HT1080 (cell line): ENCODE results near the gene CACNA2D3. TPM values are rescaled to one million over a fixed set of nuclear protein-coding genes. Genes with fewer than 3 reads are reported as not detected.
"Not testable (repeated sequence)": the region's sequence is repeated elsewhere in the genome, so short reads cannot be mapped to it uniquely, and the experiment has no call there.

Source experiments
- DNase-seq: peaks from one replicate; pipeline ENCODE4 v3.0.0-alpha.2; 2015; ENCODE audit warnings: low read depth
- total RNA-seq: library from RNA; depleted of rRNA; stranded (reverse); fragments of >200 nt; shearing (Covaris generic); gene quantifications from 2 replicates; pipeline ENCODE4 v1.2.3, GENCODE V29; 2014

The CACNA2D3 gene
- total RNA-seq, 1 experiment from 2014 or later = 0.14 TPM

DNA sequence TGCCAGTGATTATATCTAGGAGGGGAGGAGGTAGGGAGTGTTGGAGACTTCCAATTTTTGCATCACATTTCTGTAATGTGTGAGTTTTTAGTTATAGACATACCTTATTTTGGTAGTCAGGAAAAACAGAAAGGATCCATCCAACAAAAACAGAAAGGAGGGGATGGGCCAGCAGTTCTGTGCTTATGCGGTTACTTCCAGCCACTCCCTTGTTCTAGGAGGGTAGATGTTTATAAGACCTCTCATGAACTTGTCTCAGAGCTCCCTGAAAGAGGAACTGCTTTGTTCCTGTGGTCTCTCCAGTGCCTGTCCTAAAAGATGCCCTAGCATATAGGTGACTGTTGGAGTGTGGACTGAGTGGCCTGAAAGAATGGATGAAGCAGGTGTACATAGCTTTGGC, 323.3 kb downstream of the CACNA2D3 start:
- DNase-seq = no peak

DNA sequence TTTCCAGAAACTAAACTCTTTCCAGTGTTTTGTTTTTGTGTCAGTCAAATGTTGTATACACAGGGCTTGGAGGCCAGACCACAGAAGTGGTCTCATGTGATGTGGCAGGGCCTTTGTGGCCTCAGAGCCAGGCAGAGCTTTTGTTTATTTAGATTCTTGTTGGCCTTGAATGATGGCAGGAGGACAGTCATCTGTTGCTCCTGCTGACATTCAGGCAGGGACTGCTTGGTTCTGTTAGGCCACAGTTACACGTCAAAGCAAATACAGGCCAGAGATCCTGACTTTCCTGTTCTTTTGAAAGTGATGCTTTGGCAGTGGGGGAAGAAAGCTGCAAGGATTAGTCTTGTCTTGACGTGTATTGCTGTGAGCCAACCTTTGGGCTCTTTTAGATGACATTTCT, 325.1 kb downstream of the CACNA2D3 start:
- no peak for DNase-seq

DNA sequence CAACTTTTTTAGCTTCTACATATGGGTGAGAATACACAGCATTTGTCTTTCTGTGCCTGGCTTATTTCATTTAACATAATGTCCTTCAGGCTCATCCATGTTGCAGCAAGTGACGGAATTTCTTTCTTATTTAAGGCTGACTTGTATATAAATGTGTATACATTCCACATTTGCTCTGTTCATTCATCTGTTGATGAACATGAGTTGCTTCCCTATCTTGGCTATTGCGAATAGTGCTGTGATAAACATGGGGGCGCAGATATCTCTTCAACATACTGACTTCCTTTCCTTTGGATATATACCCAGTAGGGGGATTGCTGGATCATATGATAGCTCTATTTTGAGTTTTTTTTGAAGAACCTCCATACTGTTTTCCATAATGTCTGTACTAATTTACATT, 332.5 kb downstream of the CACNA2D3 start:
- DNase-seq = no peak

DNA sequence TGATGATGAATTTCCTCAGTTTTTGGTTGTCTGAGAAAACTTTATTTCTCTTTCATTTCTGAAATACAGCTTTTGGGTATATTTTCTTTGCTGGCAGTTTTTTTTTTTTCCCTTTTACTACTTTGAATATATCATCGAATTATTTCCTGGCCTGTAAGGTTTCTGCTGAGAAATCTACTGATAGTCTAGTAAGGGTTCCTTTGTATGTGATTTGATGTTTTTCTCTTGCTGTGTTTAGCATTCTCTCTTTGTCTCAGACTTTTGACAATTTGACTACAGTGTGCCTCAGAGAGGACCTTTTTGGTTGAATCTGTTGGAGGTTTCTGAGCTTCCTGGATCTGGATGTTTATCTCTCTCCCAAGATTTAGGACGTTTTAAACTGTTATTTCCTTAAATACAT, 336.0 kb downstream of the CACNA2D3 start:
- DNase-seq = no peak

DNA sequence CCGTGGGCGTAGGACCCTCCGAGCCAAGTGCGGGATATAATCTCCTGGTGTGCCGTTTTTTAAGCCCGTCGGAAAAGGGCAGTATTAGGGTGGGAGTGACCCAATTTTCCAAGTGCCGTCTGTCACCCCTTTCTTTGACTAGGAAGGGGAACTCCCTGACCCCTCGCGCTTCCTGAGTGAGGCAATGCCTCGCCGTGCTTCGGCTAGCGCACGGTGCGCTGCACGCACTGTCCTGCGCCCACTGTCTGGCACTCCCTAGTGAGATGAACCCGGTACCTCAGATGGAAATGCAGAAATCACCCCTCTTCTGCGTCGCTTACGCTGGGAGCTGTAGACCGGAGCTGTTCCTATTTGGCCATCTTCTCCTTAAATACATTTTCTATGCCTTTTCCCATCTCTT, 342.2 kb downstream of the CACNA2D3 start:
- DNase-seq = not testable (repeated sequence)

DNA sequence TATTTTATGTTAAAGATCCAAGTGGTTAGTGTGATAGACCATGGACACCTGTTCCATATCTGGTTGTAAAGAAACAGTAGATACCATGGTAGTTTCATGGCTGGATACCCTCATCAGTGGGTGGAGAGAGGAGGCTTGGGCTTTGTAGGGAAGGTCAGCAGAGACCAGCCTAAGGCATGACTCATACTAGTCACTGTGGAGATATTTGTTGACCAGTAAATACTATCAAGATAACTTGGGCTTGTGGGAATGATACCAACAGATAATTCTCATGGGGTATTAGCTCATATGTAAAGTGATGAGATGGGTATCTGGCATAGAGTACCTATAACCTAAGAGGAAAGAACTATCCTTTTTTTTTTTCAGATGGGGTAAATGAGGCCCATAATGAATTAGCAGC, 354.5 kb downstream of the CACNA2D3 start:
- no peak for DNase-seq

DNA sequence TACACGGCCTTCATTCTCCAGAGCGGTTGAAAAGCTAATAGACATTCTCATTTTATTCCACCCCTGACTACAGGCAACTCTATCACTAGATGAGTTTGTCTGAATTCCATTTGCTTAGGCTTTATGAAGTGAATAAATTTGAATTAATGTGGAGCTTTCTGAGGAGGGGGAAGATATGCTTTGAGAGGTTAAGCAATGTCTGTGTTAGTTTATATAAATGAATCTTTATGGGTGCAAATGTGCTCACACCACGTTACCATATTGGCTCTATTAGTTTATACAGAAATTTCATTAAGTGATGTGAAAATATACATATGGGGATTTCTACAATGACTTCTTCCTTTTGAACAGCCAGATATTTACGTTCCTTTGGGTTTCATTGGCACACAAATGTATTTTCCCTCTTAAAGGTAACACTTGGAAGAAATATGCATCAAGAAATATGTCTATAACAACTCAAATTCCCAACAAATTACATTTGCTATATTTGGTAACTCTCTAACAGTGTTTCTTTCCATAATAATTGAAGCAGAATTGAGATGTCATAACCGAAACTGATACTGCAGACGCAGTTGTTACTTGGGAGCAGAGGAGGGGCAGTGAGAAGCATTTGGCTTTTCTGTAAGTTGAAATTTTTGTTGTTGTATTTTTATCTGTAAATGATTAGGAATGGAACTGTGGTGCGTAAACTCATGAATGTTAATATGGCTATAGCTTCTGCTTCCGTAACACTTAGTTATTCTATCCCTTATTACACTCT, 359.4 kb downstream of the CACNA2D3 start:
- no peak for DNase-seq

DNA sequence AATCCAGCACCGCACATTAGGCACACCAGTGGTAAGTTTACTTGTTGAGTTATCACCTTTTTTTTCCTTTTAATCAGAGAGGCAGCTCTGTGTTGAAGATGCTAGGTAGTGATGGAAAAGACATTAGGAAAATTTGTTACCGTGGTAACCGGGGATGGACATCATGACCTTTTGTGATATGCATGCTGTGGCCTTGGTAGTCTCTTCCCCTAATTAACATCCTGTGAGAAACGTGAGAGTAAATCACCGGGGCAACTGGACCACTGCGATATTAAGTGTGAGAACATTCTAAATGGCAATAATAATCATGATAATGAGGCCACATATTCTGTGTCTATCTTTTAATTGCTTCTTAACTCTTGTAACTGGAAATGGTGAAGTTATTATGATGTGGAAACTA, 362.0 kb downstream of the CACNA2D3 start:
- no peak for DNase-seq

DNA sequence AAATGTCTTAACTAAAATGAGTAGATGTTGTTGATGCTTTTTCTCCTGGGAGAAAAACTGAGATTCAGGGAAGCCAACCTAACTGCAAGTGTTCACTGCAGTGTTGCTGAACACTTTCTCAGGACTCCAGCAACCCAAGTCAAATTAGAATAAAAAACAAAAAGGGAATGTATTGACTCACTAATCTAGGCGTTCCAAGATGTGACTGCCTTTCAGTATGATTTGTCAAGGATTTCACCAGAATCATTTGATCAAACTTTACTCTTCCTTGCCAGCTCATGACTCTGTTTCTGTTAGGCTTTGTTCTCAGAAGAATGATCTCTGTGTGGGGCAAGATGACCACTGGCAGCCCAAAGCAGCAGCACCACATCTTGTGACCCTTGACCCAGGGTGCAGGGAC, 364.0 kb downstream of the CACNA2D3 start:
- no peak for DNase-seq

DNA sequence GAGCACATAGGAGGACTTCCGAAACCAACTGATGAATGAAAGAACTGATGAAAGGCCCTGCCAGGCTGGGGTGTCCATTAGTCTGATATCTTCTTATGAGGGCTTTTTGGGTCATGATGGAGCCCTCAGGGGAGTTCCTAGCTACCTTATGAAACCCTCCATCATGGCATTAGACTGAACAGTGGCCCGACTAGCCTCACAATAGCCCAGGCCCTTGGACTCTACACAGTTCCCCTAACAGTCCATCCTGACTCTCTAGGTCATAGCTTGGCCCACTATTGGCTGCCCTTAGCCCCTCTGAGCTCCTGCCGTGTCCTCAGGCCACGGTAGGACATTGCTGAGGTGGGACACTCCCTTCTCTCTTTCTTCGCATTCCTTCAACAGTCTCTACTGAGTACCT, 365.9 kb downstream of the CACNA2D3 start:
- no peak for DNase-seq

DNA sequence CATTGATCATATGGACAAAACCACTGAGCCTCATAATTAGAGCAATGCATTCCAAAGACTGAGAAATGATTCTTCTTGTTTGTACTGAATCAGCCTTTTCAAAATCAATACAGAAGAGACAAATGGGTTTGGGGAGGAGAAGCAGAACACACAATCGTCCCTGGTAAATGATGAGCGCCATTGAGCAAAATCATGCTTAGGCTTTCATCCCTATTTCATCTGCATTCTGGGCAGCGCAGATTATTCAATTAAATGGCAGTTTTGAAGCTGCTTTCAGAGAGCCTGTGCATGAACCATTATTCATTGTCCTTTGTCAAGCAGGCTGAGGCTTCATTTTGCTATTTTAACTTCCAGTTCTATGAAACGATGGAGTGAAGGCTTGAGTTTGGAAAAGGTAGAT, 371.9 kb downstream of the CACNA2D3 start:
- no peak for DNase-seq

DNA sequence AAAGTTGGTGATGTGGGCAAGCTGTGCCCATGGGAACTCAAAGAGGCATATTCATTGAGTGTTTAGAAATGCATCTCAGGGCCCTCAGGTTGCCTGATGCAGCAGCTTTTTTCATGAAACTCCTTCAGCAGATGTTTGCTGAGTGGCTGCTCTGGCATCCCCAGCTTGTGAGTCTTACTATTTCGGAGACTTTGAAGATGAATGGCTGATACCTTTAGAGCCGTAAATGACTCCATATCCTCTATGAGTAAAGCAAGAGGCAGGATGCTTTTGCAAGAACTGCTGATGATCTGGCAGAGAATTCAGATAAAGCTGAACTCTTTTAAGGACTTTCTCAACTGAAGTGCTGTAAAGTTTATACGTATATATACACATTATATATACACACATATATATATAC, 384.3 kb downstream of the CACNA2D3 start:
- DNase-seq = no peak

DNA sequence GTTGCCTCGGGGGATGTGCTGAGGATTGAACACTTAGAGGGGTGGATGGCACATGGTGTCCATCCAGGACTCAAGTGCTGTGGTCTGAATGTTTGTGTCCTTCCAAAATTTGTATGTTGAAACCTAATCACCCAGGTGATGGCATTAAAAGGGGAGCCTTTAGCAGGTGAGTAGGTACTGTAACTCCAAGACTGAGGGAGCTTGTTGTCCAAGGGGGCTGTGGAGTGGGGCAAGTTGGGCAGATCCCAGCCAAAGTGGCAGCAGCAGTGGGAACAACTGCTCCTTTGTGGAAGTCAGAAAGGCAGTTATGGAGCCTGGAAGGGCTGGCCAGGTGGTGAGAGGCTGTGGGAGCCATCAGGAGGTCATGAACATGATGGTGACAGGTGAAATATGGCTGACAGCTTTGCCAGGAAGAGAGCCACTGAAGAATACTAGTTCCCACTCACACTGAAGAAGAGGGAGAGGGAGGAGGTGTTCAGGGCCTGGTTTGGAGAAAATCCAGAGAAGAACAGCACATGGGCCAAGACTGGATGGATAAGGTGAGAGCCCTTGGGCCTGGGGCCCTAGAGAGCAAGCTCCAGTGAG, 385.6 kb downstream of the CACNA2D3 start:
- no peak for DNase-seq

DNA sequence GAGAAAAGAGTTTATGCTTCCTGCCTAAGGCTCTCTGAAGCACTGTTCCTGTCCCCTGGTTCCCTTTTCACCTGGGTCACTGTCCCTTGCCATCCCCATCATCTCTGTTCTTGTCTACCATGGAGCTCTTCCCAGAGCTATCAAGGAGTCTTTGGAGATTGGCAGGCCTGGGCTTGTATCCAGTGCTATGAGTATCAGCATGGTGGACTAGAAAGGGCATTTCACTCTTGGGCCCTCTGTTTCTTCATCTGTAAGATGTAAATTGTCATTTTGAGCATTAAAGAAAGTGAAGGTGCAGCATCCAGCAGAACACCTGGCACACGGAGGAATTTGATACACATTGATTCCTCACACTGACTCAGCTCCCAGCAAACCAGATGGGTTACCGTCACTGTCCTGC, 388.2 kb downstream of the CACNA2D3 start:
- no peak for DNase-seq

DNA sequence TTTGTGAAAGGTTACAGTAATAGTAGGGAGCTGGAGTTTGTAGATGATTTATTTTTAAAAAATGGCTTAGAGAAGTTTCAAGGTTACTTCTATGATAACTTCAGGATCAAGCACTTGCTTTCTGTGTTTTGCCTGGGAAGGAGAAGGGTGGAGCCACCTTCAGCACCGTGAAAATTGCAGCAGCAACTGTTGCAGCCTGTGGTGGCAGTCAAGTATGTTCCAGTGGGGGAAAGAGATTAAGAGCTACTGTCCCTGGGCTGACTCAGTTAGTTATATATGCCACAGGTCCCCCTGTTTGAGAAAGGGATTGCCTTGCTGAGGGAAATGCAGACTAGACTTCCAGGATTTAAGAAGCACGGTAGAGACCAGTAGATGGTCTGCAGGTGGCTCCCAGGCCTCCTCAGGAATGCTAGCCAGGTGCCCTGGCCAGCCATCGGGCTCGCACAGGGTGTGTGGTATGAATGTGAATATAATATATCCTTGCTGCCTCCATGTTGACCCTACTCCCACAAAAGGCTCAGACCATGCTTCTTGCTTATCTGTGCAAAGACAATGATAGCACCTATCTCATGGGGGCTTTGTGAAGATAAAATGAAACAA, 389.5 kb downstream of the CACNA2D3 start:
- DNase-seq = no peak

DNA sequence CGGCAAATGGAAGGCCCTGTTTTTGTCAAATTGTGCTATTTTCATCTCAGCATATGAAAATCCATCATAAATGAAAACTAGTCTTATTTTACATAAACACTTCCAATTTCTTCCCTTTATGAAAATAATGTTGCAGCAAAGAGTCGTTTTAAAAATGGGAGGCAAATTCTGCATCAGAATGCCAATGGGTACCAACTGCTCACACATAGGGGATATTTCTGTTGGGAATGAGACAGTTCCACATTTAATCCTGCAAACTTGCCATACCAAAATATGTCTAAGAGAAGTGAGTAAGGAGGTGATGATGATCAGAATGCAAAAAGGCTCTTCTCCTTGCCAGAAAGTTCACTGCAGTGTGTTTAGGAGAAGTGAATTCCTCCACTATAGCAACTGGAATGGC, 391.7 kb downstream of the CACNA2D3 start:
- DNase-seq = no peak

DNA sequence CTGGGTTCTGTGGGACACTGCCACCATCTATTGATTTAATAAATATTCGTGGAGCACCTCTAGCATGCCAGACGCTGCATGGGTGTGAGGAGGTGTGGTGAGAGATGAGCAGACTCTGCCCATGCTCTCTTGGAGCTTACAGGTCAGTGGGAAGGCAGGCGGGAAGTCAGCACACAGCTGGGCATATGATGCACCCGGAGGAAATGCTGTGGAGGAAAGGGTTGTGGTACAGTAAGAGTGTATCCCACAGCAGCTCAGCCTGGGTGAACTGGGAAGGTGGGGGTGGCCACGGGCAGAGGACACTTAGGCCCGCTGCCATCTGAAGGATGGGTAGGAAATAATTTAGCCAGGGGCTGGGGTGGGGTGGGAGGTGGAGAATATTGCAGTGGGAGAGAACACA, 392.1 kb downstream of the CACNA2D3 start:
- no peak for DNase-seq

DNA sequence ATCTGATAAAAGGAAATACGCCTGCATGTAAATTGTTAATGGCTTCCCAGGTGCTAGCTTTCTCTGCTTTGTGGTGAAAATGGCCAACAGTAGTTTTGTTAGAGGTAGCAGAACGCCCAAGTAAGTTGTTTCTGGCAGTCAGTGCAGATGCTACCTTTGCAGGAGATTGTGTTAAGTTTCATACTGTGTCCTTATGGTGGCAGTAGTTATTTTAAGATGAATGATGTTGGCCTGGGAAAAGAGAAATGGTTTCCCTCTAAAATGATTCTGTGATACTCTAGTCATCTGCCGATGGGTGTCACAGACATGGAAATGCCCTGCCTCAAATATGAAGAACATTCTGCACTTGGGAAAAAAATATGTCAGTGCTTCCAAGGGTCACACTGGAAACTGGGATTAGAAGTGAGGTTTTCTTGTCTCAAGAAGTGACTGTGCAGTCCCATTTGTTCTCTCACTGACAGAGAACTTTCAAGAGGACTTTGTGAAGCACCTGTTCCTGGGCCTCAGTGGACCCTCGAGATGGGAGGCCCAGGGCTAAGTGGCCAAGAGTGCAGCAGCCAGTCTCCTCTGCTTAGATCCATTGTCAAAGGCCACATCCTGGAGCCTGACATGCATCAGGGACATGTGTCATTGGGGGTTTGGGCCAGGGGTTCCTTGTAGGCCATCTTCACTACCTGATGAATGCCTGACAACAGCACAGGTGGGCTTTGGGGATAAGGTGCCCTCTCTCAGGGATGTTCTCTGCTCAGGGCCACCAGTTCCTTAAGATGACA, 393.3 kb downstream of the CACNA2D3 start:
- no peak for DNase-seq

DNA sequence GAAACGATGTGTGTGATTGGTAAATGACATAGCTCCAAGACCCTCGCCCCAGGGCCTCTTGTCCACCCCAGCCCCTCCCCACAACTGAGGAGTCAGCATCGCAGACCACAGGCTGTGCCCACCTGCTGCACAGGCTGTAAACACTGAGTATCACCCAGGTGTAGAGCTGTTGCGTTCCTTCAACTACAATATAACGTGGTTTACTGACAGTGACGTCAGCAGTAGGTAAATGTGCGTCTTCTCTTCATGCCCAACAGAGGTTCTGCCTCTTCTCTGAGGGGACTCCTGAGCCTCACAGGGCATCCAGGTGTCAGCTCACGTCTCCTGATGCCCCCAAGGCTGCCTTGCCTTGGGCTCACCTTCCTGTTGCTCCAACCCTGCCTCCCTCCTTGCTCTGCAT, 395.1 kb downstream of the CACNA2D3 start:
- DNase-seq = no peak

DNA sequence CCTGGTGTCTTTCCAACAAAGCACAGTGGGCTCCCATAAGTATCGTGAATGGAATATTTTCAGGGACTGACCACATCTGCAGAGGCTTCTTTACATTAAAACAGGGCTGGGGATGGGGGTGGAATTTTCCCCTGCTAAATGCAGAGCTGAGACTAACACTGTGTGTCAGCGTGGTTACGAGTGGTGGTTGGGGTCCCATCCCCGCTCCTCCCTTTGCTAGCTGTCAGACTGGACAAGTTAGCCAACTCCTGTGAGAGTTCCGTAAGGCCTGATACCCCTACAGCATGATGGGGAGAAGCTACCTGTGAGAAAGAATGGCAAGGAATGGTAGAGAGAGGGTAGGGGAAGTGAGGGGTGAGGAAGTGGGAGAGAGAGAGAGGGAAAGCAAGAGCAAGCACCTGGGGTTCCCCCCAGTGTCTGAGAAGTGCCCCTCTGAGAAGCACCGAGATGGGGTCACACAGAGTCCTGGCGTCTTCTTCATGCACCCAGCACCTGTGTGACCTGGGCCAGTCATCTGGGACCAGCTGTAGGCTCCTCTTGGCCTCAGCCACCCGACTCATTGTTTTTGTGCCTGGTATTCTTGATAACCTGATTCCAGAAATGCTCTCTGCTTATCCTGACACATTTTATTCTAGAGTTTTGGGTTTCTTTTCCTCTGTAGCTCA, 395.8 kb downstream of the CACNA2D3 start:
- DNase-seq = no peak

DNA sequence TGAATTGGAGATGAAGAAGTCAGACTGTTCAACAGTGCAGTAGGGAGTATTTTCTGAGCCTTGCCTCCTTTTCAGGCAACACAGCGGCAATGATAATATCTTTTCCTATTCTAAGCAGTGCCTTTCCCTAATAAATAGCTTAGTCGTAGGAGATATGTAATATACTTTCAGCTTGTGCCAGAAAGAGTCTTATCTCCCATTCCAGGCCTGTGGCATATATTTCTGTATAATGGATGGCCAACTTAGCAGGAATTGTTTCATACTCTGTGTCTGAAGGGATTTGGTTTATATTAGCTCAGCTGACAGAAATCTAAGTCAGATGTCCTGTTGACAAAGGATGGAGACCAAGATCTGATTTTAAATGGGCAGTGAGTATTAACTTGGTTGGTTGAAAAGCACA, 397.1 kb downstream of the CACNA2D3 start:
- no peak for DNase-seq

DNA sequence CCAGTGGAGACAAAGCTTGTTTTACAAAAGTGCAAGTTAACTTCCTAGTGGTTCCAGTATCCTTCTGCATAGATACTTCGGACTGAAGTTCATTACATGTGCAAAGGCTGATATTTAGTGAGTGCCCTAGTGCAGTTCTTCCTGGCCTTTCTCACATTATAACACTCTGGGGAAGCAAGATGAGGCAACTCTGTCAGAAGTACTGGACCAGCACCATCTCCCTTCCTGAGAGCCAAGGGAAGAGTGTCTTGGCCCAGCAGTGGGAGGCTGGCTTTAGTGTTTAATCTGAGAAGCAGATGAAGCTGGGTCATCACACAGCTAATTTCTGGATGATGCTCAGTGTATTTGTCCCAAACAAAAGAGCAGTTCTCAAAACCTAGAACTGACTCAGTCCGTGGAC, 397.7 kb downstream of the CACNA2D3 start:
- no peak for DNase-seq
